ENCODE measurements around the gene ZDHHC11. TPM values are rescaled to one million over a fixed set of nuclear protein-coding genes. Genes with fewer than 3 reads are reported as not detected.

The ZDHHC11 gene
- polyA plus RNA-seq, 1 donor (not counting 4 experiments of a cell fraction or from before 2014, with no cell fraction given) = 0.33 TPM

DNA sequence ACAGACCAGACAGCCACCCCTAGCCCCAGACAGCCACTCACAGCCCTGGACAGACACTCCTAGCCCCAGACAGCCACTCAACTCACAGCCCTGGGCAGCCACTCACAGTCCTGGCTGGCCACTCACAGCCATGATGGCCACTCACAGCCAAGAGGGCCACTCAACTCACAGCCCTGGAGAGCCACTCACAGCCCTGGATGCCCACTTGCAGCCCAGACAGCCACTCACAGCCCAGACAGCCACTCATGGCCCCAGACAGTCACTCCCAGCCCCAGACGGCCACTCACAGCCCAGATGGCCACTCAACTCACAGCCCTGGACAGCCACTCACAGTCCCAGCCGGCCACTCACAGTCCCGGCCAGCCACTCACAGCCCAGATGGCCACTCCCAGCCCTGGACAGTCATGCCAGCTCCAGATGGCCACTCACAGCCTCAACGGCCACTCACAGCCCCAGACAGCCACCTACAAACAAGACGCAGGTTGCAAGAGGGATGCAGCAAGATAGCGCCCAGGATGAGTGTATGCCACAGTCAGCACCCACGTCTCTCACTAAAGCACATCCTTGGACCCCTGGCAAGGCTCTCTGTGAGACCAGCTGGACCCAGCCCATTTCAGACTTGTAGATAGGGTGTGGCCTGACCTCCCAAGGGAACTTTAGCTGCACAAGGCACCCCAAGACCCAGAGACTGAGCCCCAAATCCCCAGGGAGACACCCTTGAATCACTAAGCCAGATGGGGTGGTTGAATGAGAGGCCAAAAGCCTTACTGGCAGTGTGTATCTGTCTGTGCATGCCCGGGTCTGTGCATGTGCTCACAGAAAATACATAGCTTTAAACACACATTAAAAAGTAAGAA, 88.7 kb downstream of the ZDHHC11 start:
- H3K4me2 ChIP-seq (ENCODE audit: control insufficient read depth, extremely low read depth, insufficient read depth, low read depth, low read length) = no peak overlapping the region
- dilution Hi-C loops (cut with MboI; ENCODE audit: extremely low pct_ligation_motif_present, low sequenced_read_pairs) = no loop called here
- H3K9me3 ChIP-seq (ENCODE audit: control insufficient read depth, low read depth, low read length) = peaks cover 2% of the 10 kb centered on the region
- FAIRE-seq (peak; percentile 58), DNase-seq (ENCODE audit: low read depth, low spot score) (no peak)
- H3K27ac ChIP-seq (ENCODE audit: control insufficient read depth, insufficient read depth, low read length) = no peak overlapping the region
- TF ChIP-seq EZH2 (IDR thresholded peaks at IDR 0.05; ENCODE audit: low read length) = no peak
- no peaks in the 10 kb centered on the region for H3K9me1 ChIP-seq (ENCODE audit: control insufficient read depth, extremely low read depth, insufficient read depth, low read length)
- H2AFZ ChIP-seq (ENCODE audit: control insufficient read depth, low read length) = peak overlapping the region; percentile 37
- H3K4me3 ChIP-seq (ENCODE audit: control insufficient read depth in 2 of 3, extremely low read depth in 1 of 3, insufficient read depth in 2 of 3, low read depth in 1 of 3, low read length in 3 of 3) = no peak overlapping the region
- H3K4me1 ChIP-seq (ENCODE audit: control insufficient read depth, extremely low read depth, insufficient read depth, low read length) = peaks cover 4% of the 10 kb centered on the region
- peaks cover 31% of the 10 kb centered on the region for H3K27me3 ChIP-seq (ENCODE audit: control insufficient read depth, extremely low read depth, insufficient read depth, low read length)
- peaks cover 4% of the 10 kb centered on the region for H4K20me1 ChIP-seq (ENCODE audit: control insufficient read depth, extremely low read depth, insufficient read depth, low read length)
- H3K79me2 ChIP-seq (ENCODE audit: control insufficient read depth, insufficient read depth, low read length) = no peaks in the 10 kb centered on the region
- no peaks in the 10 kb centered on the region for H3K36me3 ChIP-seq (ENCODE audit: control insufficient read depth in 2 of 2, extremely low read depth in 1 of 2, insufficient read depth in 2 of 2, low read length in 2 of 2)
- H3K9ac ChIP-seq (ENCODE audit: control insufficient read depth, extremely low read depth, insufficient read depth, low read length) = no peak overlapping the region

DNA sequence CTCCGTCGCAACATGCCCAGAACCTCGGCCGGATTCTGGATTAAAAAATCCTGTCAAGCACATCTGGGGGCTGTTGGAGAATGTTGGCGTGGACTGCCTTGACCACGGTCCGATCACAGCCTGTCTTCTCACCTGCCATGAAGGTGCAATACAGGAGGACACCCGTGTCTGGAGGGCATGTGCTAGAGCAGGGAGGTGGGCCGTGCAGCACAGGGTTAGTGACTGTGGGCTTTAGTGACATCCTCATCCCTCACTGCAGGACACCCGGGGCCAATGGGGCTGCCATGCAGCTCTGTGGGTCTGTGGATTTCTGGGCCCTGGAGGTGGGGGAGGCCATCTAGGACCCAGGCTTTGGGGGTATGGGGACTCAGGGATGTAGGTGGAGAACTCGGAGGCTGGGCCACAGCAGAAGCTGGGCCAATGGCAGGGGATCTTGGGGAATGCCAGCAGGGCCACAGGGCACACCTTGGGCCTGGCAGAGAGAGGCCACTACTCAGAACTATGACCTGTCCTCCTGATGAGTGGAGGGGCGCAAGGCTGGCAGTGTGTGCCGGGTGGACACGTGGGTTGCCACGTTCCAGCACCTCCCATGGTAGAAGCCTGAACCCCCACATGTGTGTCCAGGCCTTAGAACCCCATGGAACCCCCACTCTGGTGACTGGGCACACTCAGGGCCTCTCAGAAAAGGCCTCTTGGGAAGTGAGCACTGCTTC, 89.6 kb downstream of the ZDHHC11 start:
- no peak for FAIRE-seq

More for the DNA sequence above, 89.6 kb downstream of the ZDHHC11 start:
- no peak overlapping the region for H3K4me2 ChIP-seq (ENCODE audit: control insufficient read depth, extremely low read depth, insufficient read depth, low read depth, low read length)
- H3K9me3 ChIP-seq (ENCODE audit: control insufficient read depth, low read depth, low read length) = peaks cover under 1% of the 10 kb centered on the region
- peaks cover 35% of the 10 kb centered on the region for H3K27me3 ChIP-seq (ENCODE audit: control insufficient read depth, extremely low read depth, insufficient read depth, low read length)
- H3K79me2 ChIP-seq (ENCODE audit: control insufficient read depth, insufficient read depth, low read length) = no peaks in the 10 kb centered on the region
- H3K4me1 ChIP-seq (ENCODE audit: control insufficient read depth, extremely low read depth, insufficient read depth, low read length) = peaks cover 4% of the 10 kb centered on the region
- H3K36me3 ChIP-seq (ENCODE audit: control insufficient read depth in 2 of 2, extremely low read depth in 1 of 2, insufficient read depth in 2 of 2, low read length in 2 of 2) = no peaks in the 10 kb centered on the region
- no peak overlapping the region for H3K9ac ChIP-seq (ENCODE audit: control insufficient read depth, extremely low read depth, insufficient read depth, low read length)
- H4K20me1 ChIP-seq (ENCODE audit: control insufficient read depth, extremely low read depth, insufficient read depth, low read length) = peaks cover 4% of the 10 kb centered on the region
- DNase-seq (ENCODE audit: low read depth, low spot score) = no peak
- dilution Hi-C loops (cut with MboI; ENCODE audit: extremely low pct_ligation_motif_present, low sequenced_read_pairs) = no loop called here
- TF ChIP-seq, protein P1, sequence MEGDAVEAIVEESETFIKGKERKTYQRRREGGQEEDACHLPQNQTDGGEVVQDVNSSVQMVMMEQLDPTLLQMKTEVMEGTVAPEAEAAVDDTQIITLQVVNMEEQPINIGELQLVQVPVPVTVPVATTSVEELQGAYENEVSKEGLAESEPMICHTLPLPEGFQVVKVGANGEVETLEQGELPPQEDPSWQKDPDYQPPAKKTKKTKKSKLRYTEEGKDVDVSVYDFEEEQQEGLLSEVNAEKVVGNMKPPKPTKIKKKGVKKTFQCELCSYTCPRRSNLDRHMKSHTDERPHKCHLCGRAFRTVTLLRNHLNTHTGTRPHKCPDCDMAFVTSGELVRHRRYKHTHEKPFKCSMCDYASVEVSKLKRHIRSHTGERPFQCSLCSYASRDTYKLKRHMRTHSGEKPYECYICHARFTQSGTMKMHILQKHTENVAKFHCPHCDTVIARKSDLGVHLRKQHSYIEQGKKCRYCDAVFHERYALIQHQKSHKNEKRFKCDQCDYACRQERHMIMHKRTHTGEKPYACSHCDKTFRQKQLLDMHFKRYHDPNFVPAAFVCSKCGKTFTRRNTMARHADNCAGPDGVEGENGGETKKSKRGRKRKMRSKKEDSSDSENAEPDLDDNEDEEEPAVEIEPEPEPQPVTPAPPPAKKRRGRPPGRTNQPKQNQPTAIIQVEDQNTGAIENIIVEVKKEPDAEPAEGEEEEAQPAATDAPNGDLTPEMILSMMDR (optimal IDR thresholded peaks at IDR 0.05 in 1 of 3, IDR thresholded peaks at IDR 0.05 in 1 of 3, conservative IDR thresholded peaks at IDR 0.05 in 1 of 3; ENCODE audit: extremely low read depth in 1 of 3, insufficient read depth in 2 of 3, low read length in 3 of 3) = no peak
- TF ChIP-seq EZH2 (IDR thresholded peaks at IDR 0.05; ENCODE audit: low read length) = no peak
- no peak overlapping the region for H2AFZ ChIP-seq (ENCODE audit: control insufficient read depth, low read length)
- no peaks in the 10 kb centered on the region for H3K9me1 ChIP-seq (ENCODE audit: control insufficient read depth, extremely low read depth, insufficient read depth, low read length)
- H3K27ac ChIP-seq (ENCODE audit: control insufficient read depth, insufficient read depth, low read length) = no peak overlapping the region
- no peak overlapping the region for H3K4me3 ChIP-seq (ENCODE audit: control insufficient read depth in 2 of 3, extremely low read depth in 1 of 3, insufficient read depth in 2 of 3, low read depth in 1 of 3, low read length in 3 of 3)

All from keratinocyte (primary cell).